HL-60 (cell line): ENCODE measurements around the gene OR6S1.

Experiments
- DNase-seq, 2 experiments: peaks; one replicate each; pipeline ENCODE4 v3.0.0-alpha.2; 2010 to 2020; ENCODE audit warnings: low read depth in 1 of 2, low spot score in 1 of 2
- H3K27ac ChIP-seq: fragments of 250-450 bp; sonication (Bioruptor Pico); replicated peaks from 2 replicates; pipeline ENCODE4 v1.5.1; 2020; ENCODE audit warnings: mild to moderate bottlenecking, moderate library complexity
- H3K27me3 ChIP-seq: fragments of 250-450 bp; sonication (Bioruptor Pico); 2 replicates; pipeline ENCODE4 v1.5.1; 2021; ENCODE audit warnings: mild to moderate bottlenecking, moderate library complexity; ENCODE audit not compliant: insufficient read depth, poor library complexity, severe bottlenecking
- H3K4me3 ChIP-seq: replicated peaks from 2 replicates; pipeline ENCODE4 v1.5.1; 2011; ENCODE audit warnings: mild to moderate bottlenecking, control low read depth, low read length; ENCODE audit not compliant: insufficient read depth
- CTCF ChIP-seq: IDR thresholded peaks from one replicate; pipeline ENCODE4 v1.5.1; 2011; ENCODE audit warnings: low read length, control low read depth, inconsistent platforms; ENCODE audit not compliant: insufficient read depth
- GABPA ChIP-seq: IDR thresholded peaks from 2 replicates; pipeline ENCODE4 v1.6.1; 2012; ENCODE audit warnings: low read depth
- POLR2AphosphoS5 ChIP-seq: IDR thresholded peaks from 2 replicates; pipeline ENCODE4 v1.6.1; 2012; ENCODE audit warnings: low read depth
- REST ChIP-seq: IDR thresholded peaks from 2 replicates; pipeline ENCODE4 v1.6.1; 2012; ENCODE audit warnings: low read depth; ENCODE audit not compliant: insufficient replicate concordance
- SPI1 ChIP-seq: IDR thresholded peaks from 2 replicates; pipeline ENCODE4 v1.6.1; 2012; ENCODE audit warnings: low read depth, mild to moderate bottlenecking, borderline replicate concordance

Gene OR6S1

GRCh38 chr14:20611277-20611676 is 30.2 kb downstream of the OR6S1 start:
- TF ChIP-seq CTCF, result no peak
- no peak for TF ChIP-seq REST
- TF ChIP-seq SPI1, result no peak
- TF ChIP-seq GABPA, result no peak
- no peak for TF ChIP-seq POLR2AphosphoS5
- H3K4me3 ChIP-seq, result no peak overlapping the region
- H3K27me3 ChIP-seq, result no peaks in the 10 kb centered on the region
- H3K27ac ChIP-seq, result no peak overlapping the region
- DNase-seq, result no peak

- peak; percentile 82 to 83 for DNase-seq
- no peaks in the 10 kb centered on the region for H3K27me3 ChIP-seq
- no peak for TF ChIP-seq SPI1
- TF ChIP-seq REST, result no peak
- TF ChIP-seq CTCF, result no peak
- TF ChIP-seq POLR2AphosphoS5, result no peak
- TF ChIP-seq GABPA, result no peak
- H3K27ac ChIP-seq, result peak overlapping the region; percentile 58
- peak overlapping the region; percentile 86 for H3K4me3 ChIP-seq
Observed at GRCh38 chr14:20610002-20610765, 31.3 kb downstream of the OR6S1 start.

- H3K27ac ChIP-seq, result peak overlapping the region; percentile 58
- H3K4me3 ChIP-seq, result peak overlapping the region; percentile 86
- no peaks in the 10 kb centered on the region for H3K27me3 ChIP-seq
- DNase-seq, result peak; percentile 76 to 81
- TF ChIP-seq SPI1 (no peak), CTCF (peak; percentile 66), GABPA (no peak), POLR2AphosphoS5 (no peak), REST (no peak)
Observed at GRCh38 chr14:20609215-20610001, 32.1 kb downstream of the OR6S1 start.
